ENCODE results near the gene CFAP73. TPM values are rescaled to one million over a fixed set of nuclear protein-coding genes. Genes with fewer than 3 reads are reported as not detected.
"Not testable (repeated sequence)": the region's sequence is repeated elsewhere in the genome, so short reads cannot be mapped to it uniquely, and the experiment has no call there.

CFAP73 gene
- total RNA-seq, 1 donor from 2014 or later, result not detected

- DNase-seq (ENCODE audit: low read depth) (no peak), FAIRE-seq (no peak)
- H3K36me3 ChIP-seq (ENCODE audit: control insufficient read depth, insufficient read depth, low read length), result no peaks in the 10 kb centered on the region
- H3K4me3 ChIP-seq (ENCODE audit: low read depth, low read length), result no peak overlapping the region
- no peak for TF ChIP-seq CTCF (IDR thresholded peaks at IDR 0.05; ENCODE audit: insufficient read depth, low read length, severe bottlenecking)
- H3K27me3 ChIP-seq (ENCODE audit: control insufficient read depth, insufficient read depth, low read length), result no peaks in the 10 kb centered on the region
Measured at GRCh38 chr12:113201187-113202177, 52.0 kb downstream of the CFAP73 start.

GRCh38 chr12:113202300-113203075, 53.0 kb downstream of the CFAP73 start:
- DNase-seq (ENCODE audit: low read depth) (no peak), FAIRE-seq (no peak)
- Histone ChIP-seq H3K27me3 (ENCODE audit: control insufficient read depth, insufficient read depth, low read length) (no peaks in the 10 kb centered on the region), H3K36me3 (ENCODE audit: control insufficient read depth, insufficient read depth, low read length) (no peaks in the 10 kb centered on the region), H3K4me3 (ENCODE audit: low read depth, low read length) (no peak overlapping the region)
- no peak for TF ChIP-seq CTCF (IDR thresholded peaks at IDR 0.05; ENCODE audit: insufficient read depth, low read length, severe bottlenecking)

DNA sequence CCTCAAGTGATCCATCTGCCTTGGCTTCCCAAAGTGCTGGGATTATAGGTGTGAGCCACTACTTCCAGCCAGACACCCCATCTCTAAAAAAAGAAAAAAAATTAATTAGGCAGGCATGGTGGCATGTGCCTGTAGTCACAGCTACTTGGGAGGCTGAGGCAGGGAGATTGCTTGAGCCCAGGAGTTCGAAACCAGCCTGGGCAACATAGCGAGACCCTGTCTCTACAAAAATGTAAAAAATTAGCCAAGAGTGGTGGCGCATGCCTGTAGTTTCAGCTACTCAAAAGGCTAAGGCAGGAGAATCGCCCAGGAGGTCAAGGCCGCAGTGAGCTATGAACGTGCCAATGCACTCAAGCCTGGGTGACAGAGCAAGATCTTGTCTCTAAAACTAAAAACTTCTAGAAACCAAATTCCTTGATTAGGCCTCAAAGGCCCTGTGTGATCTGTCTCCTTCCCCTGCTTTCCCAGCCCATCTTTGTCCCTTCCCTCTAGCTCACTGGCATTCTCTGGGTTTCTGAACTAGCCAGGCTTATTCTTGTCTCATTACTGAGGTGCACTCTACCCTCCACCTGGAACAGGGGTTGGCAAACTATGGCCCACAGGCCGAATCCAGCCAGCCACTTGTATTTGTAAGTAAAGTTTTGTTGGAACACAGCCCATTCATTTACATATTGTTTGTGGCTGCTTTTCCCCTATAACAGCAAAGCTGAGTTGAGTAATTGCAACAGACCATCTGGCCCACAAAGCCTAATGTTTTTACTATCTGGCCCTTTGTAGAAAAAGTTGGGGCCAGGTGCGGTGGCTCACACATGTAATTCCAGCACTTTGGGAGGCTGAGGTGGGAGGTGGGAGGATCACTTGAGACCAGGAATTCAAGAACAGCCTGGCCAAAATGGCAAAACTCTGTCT, 54.6 kb downstream of the CFAP73 start:
- no peak for DNase-seq (ENCODE audit: low read depth)
- FAIRE-seq, result no peak
- no peak for TF ChIP-seq CTCF (IDR thresholded peaks at IDR 0.05; ENCODE audit: insufficient read depth, low read length, severe bottlenecking)
- no peaks in the 10 kb centered on the region for H3K36me3 ChIP-seq (ENCODE audit: control insufficient read depth, insufficient read depth, low read length)
- no peak overlapping the region for H3K4me3 ChIP-seq (ENCODE audit: low read depth, low read length)
- H3K27me3 ChIP-seq (ENCODE audit: control insufficient read depth, insufficient read depth, low read length), result no peaks in the 10 kb centered on the region

- no peak for FAIRE-seq
- no peak for DNase-seq (ENCODE audit: low read depth)
- no peak for TF ChIP-seq CTCF (IDR thresholded peaks at IDR 0.05; ENCODE audit: insufficient read depth, low read length, severe bottlenecking)
- Histone ChIP-seq H3K27me3 (ENCODE audit: control insufficient read depth, insufficient read depth, low read length) (no peaks in the 10 kb centered on the region), H3K36me3 (ENCODE audit: control insufficient read depth, insufficient read depth, low read length) (no peaks in the 10 kb centered on the region), H3K4me3 (ENCODE audit: low read depth, low read length) (no peak overlapping the region)
Measured at GRCh38 chr12:113204804-113205203, 55.3 kb downstream of the CFAP73 start.

DNA sequence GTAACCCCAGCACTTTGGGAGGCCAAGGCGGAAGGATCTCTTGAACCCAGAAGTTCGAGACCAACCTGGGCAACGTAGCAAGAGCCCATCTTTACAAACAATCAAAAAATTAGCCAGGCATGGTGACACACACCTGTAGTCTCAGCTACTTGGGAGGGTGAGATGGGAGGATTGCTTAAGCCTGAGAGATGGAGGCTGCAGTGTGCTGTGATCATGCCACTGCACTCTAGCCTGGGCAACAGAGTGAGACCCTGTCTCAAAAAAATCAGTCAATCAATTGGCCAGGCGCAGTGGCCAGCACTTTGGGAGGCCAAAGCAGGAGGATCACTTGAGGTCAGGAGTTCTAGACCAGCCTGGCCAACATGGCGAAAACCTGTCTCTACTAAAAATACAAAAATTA, 57.3 kb downstream of the CFAP73 start:
- H3K27me3 ChIP-seq (ENCODE audit: control insufficient read depth, insufficient read depth, low read length); DNase-seq (ENCODE audit: low read depth); H3K36me3 ChIP-seq (ENCODE audit: control insufficient read depth, insufficient read depth, low read length); FAIRE-seq; H3K4me3 ChIP-seq (ENCODE audit: low read depth, low read length): not testable (repeated sequence)

All from bronchial epithelial cell (primary cell).